ENCODE results near the gene LHFPL6. TPM values are rescaled to one million over a fixed set of nuclear protein-coding genes. Genes with fewer than 3 reads are reported as not detected.

Gene LHFPL6
- total and polyA plus RNA-seq, 4 donors = 58.1 to 214 (median 169) TPM

Other genes starting within 250 kb of the LHFPL6 start
- gene COG6, start 52.5 kb upstream of the LHFPL6 start, total RNA-seq = 10 to 100 TPM; 32.8 to 33.6 TPM
- gene COG6, start 52.5 kb upstream of the LHFPL6 start, polyA plus RNA-seq = 1 to 10 TPM; 9.6 to 9.9 TPM

All from aorta (tissue), 4 donors.